ENCODE data around the gene ZFR2.

ZFR2 gene

GRCh38 chr19:3759482-3760254, 109.2 kb downstream of the ZFR2 start:
- TF ChIP-seq, protein P1, sequence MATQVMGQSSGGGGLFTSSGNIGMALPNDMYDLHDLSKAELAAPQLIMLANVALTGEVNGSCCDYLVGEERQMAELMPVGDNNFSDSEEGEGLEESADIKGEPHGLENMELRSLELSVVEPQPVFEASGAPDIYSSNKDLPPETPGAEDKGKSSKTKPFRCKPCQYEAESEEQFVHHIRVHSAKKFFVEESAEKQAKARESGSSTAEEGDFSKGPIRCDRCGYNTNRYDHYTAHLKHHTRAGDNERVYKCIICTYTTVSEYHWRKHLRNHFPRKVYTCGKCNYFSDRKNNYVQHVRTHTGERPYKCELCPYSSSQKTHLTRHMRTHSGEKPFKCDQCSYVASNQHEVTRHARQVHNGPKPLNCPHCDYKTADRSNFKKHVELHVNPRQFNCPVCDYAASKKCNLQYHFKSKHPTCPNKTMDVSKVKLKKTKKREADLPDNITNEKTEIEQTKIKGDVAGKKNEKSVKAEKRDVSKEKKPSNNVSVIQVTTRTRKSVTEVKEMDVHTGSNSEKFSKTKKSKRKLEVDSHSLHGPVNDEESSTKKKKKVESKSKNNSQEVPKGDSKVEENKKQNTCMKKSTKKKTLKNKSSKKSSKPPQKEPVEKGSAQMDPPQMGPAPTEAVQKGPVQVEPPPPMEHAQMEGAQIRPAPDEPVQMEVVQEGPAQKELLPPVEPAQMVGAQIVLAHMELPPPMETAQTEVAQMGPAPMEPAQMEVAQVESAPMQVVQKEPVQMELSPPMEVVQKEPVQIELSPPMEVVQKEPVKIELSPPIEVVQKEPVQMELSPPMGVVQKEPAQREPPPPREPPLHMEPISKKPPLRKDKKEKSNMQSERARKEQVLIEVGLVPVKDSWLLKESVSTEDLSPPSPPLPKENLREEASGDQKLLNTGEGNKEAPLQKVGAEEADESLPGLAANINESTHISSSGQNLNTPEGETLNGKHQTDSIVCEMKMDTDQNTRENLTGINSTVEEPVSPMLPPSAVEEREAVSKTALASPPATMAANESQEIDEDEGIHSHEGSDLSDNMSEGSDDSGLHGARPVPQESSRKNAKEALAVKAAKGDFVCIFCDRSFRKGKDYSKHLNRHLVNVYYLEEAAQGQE (IDR thresholded peaks at IDR 0.05; ENCODE audit: insufficient read depth in 1 of 2, low read depth in 2 of 2, low read length in 2 of 2): no peak
- TF ChIP-seq FOXP2 (optimal IDR thresholded peaks at IDR 0.05; ENCODE audit: borderline replicate concordance, extremely low read depth, extremely low read length, insufficient read depth) (no peak), POLR2AphosphoS5 (IDR thresholded peaks at IDR 0.05; ENCODE audit: low read depth, low read length) (no peak), TAF1 (IDR thresholded peaks at IDR 0.05; ENCODE audit: borderline replicate concordance, insufficient read depth, low read length) (no peak), SIN3A (IDR thresholded peaks at IDR 0.05; ENCODE audit: borderline replicate concordance, insufficient read depth, low read length) (no peak)
